HepG2 (cell line): ENCODE results near the gene MAT2A.

Source experiments
- ATF2 ChIP-seq: sonication (generic); formaldehyde crosslinking; IDR thresholded peaks from 2 replicates; pipeline ENCODE4 v1.4.0; 2020; ENCODE audit warnings: missing genetic modification reagents
- CTCF ChIP-seq: sonication (generic); formaldehyde crosslinking; IDR thresholded peaks from 2 replicates; pipeline ENCODE4 v1.5.0; 2020; ENCODE audit warnings: mild to moderate bottlenecking, missing genetic modification reagents, moderate library complexity
- POLR2AphosphoS2 ChIP-seq: IDR thresholded peaks from 2 replicates; pipeline ENCODE4 v1.6.1; 2011; ENCODE audit warnings: low read depth, low read length, improper control_type of control experiment
- SMAD1 ChIP-seq: sonication (generic); formaldehyde crosslinking; IDR thresholded peaks from 2 replicates; pipeline ENCODE4 v1.4.0; 2020; ENCODE audit warnings: missing genetic modification reagents, low read depth, mild to moderate bottlenecking, borderline replicate concordance
- ZNF552 ChIP-seq: sonication (generic); formaldehyde crosslinking; IDR thresholded peaks from 2 replicates; pipeline ENCODE4 v1.9.0; 2022; ENCODE audit warnings: missing genetic modification reagents, mild to moderate bottlenecking, borderline replicate concordance
- ZNF670 ChIP-seq: sonication (generic); formaldehyde crosslinking; IDR thresholded peaks from 2 replicates; pipeline ENCODE4 v1.8.0; 2022; ENCODE audit warnings: mild to moderate bottlenecking, missing genetic modification reagents, borderline replicate concordance

- no peak for TF ChIP-seq ZNF670 (CRISPR knock-in tag)
- TF ChIP-seq CTCF (CRISPR knock-in tag), result no peak
- no peak for TF ChIP-seq ATF2
- TF ChIP-seq ZNF552 (CRISPR knock-in tag), result no peak
- no peak for TF ChIP-seq POLR2AphosphoS2
- no peak for TF ChIP-seq SMAD1
Observed at GRCh38 chr2:85525029-85525428, 13.9 kb upstream of the MAT2A start.
